H9 (cell line): Measurements from ENCODE around the gene CCDC192. TPM values are rescaled to one million over a fixed set of nuclear protein-coding genes. Genes with fewer than 3 reads are reported as not detected.

Source experiments
- DNase-seq: peaks from one replicate; pipeline ENCODE4 v3.0.0-alpha.2; 2017
- H2AFZ ChIP-seq: one replicate; pipeline ENCODE4 v1.6.1; 2013; ENCODE audit warnings: mild to moderate bottlenecking, low read length, control low read depth, moderate library complexity
- H2AK5ac ChIP-seq: 2 replicates; pipeline ENCODE4 v1.6.1; 2013; ENCODE audit warnings: low read length, control low read depth, mixed read lengths; ENCODE audit not compliant: insufficient read length
- H2BK120ac ChIP-seq: one replicate; pipeline ENCODE4 v1.6.1; 2013; ENCODE audit warnings: low read depth, mild to moderate bottlenecking, low read length, control low read depth, inconsistent platforms; ENCODE audit not compliant: poor library complexity, severe bottlenecking
- H2BK12ac ChIP-seq: 2 replicates; pipeline ENCODE4 v1.6.1; 2013; ENCODE audit warnings: low read length, control low read depth, mixed read lengths, low read depth; ENCODE audit not compliant: insufficient read length
- H2BK15ac ChIP-seq: 2 replicates; pipeline ENCODE4 v1.6.1; 2013; ENCODE audit warnings: low read depth, low read length, control low read depth
- H2BK20ac ChIP-seq: one replicate; pipeline ENCODE4 v1.6.1; 2013; ENCODE audit warnings: low read depth, mild to moderate bottlenecking, low read length, control low read depth, inconsistent platforms; ENCODE audit not compliant: poor library complexity, severe bottlenecking
- H2BK5ac ChIP-seq: 2 replicates; pipeline ENCODE4 v1.6.1; 2013; ENCODE audit warnings: low read length, control low read depth, mixed read lengths; ENCODE audit not compliant: insufficient read length
- H3K14ac ChIP-seq: 2 replicates; pipeline ENCODE4 v1.6.1; 2013; ENCODE audit warnings: low read length, control low read depth; ENCODE audit not compliant: insufficient read depth
- H3K18ac ChIP-seq: 2 replicates; pipeline ENCODE4 v1.6.1; 2013; ENCODE audit warnings: low read depth, mild to moderate bottlenecking, mixed read lengths, low read length, control low read depth; ENCODE audit not compliant: insufficient read length
- H3K23ac ChIP-seq: 2 replicates; pipeline ENCODE4 v1.6.1; 2013; ENCODE audit warnings: low read length, control low read depth, mixed read lengths, low read depth; ENCODE audit not compliant: insufficient read length
- H3K23me2 ChIP-seq: 2 replicates; pipeline ENCODE4 v1.6.1; 2013; ENCODE audit warnings: low read depth, mild to moderate bottlenecking, mixed read lengths, low read length, control low read depth; ENCODE audit not compliant: insufficient read length, poor library complexity, severe bottlenecking
- H3K27ac ChIP-seq: 2 replicates; pipeline ENCODE4 v1.5.1; 2013; ENCODE audit warnings: low read length, control low read depth, mixed read lengths, low read depth; ENCODE audit not compliant: insufficient read length
- H3K27me3 ChIP-seq: 2 replicates; pipeline ENCODE4 v1.6.1; 2013; ENCODE audit warnings: low read length, control low read depth, inconsistent platforms; ENCODE audit not compliant: insufficient read depth
- H3K4ac ChIP-seq: 2 replicates; pipeline ENCODE4 v1.6.1; 2013; ENCODE audit warnings: low read depth, mild to moderate bottlenecking, control low read depth, inconsistent platforms, low read length, moderate library complexity
- H3K4me1 ChIP-seq: 2 replicates; pipeline ENCODE4 v1.6.1; 2013; ENCODE audit warnings: low read length, control low read depth, inconsistent platforms; ENCODE audit not compliant: insufficient read depth
- H3K4me2 ChIP-seq: 2 replicates; pipeline ENCODE4 v1.6.1; 2013; ENCODE audit warnings: low read length, control low read depth, mixed read lengths; ENCODE audit not compliant: insufficient read length, insufficient read depth
- H3K56ac ChIP-seq: 2 replicates; pipeline ENCODE4 v1.6.1; 2013; ENCODE audit warnings: low read depth, mild to moderate bottlenecking, mixed read lengths, low read length, control low read depth; ENCODE audit not compliant: insufficient read length
- H3K79me1 ChIP-seq: 2 replicates; pipeline ENCODE4 v1.6.1; 2013; ENCODE audit warnings: low read depth, mild to moderate bottlenecking, moderate library complexity, low read length, control low read depth, inconsistent platforms; ENCODE audit not compliant: insufficient read depth, poor library complexity, severe bottlenecking
- H3K79me2 ChIP-seq: 2 replicates; pipeline ENCODE4 v1.6.1; 2013; ENCODE audit warnings: low read length, control low read depth, inconsistent platforms; ENCODE audit not compliant: insufficient read depth
- H3K9ac ChIP-seq: 2 replicates; pipeline ENCODE4 v1.6.1; 2013; ENCODE audit warnings: low read length, control low read depth, mixed read lengths; ENCODE audit not compliant: insufficient read length; ENCODE audit errors: extremely low read depth
- H3K9me3 ChIP-seq: one replicate; pipeline ENCODE4 v1.6.1; 2013; ENCODE audit warnings: low read depth, low read length, inconsistent platforms; ENCODE audit not compliant: control insufficient read depth
- H3T11ph ChIP-seq: one replicate; pipeline ENCODE4 v1.6.1; 2013; ENCODE audit warnings: mild to moderate bottlenecking, low read length, control low read depth, inconsistent platforms
- H4K20me1 ChIP-seq: one replicate; pipeline ENCODE4 v1.6.1; 2013; ENCODE audit not compliant: control insufficient read depth, insufficient read length, insufficient read depth
- H4K5ac ChIP-seq: 2 replicates; pipeline ENCODE4 v1.6.1; 2013; ENCODE audit warnings: low read depth, mild to moderate bottlenecking, mixed read lengths, low read length, control low read depth; ENCODE audit not compliant: insufficient read length
- H4K8ac ChIP-seq: replicated peaks from 2 replicates; pipeline ENCODE4 v1.6.1; 2013; ENCODE audit warnings: low read length, control low read depth, mixed read lengths, low read depth; ENCODE audit not compliant: insufficient read length
- H4K91ac ChIP-seq: 2 replicates; pipeline ENCODE4 v1.6.1; 2013; ENCODE audit warnings: low read depth, mild to moderate bottlenecking, moderate library complexity, mixed read lengths, low read length, control low read depth; ENCODE audit not compliant: insufficient read length
- H3K27ac Mint-ChIP-seq, 3 experiments: 2 replicates in 2 of 3; 3 replicates in 1 of 3; pipeline ENCODE4 v1.8.0; 2020 to 2021; ENCODE audit warnings: mixed read lengths in 3 of 3, mild to moderate bottlenecking in 1 of 3, moderate library complexity in 1 of 3
- H3K27me3 Mint-ChIP-seq: 2 replicates; pipeline ENCODE4 v1.8.0; 2021; ENCODE audit warnings: low read depth, mild to moderate bottlenecking, moderate library complexity, mixed read lengths
- H3K36me3 Mint-ChIP-seq, 3 experiments: 2 replicates in 2 of 3; 3 replicates in 1 of 3; pipeline ENCODE4 v1.8.0; 2020 to 2021; ENCODE audit warnings: low read depth in 3 of 3, mixed read lengths in 3 of 3; ENCODE audit not compliant: insufficient read depth in 1 of 3
- H3K4me1 Mint-ChIP-seq, 2 experiments: 2 replicates each; pipeline ENCODE4 v1.8.0; 2020; ENCODE audit warnings: mixed read lengths in 2 of 2
- H3K4me3 Mint-ChIP-seq, 2 experiments: 2 replicates in 1 of 2; 3 replicates in 1 of 2; pipeline ENCODE4 v1.8.0; 2020 to 2021; ENCODE audit warnings: mild to moderate bottlenecking in 2 of 2, mixed read lengths in 2 of 2, moderate library complexity in 1 of 2
- H3K9me3 Mint-ChIP-seq, 2 experiments: 2 replicates in 1 of 2; 3 replicates in 1 of 2; pipeline ENCODE4 v1.8.0; 2020; ENCODE audit warnings: mild to moderate bottlenecking in 2 of 2, mixed read lengths in 2 of 2, moderate library complexity in 1 of 2
- WGBS: extraction: QIAGEN DNeasy Blood & Tissue Kit; methylation state at CpG from one replicate; pipeline ENCODE4 v1.1.7; 2013; ENCODE audit warnings: missing lambda C conversion rate, low lambda C conversion rate, mixed read lengths; ENCODE audit not compliant: insufficient read length; ENCODE audit errors: extremely low coverage; 5-methylcytosine and 5-hydroxymethylcytosine counted together
- total RNA-seq: library from RNA; stranded (reverse); gene quantifications from 2 replicates; pipeline ENCODE4 v1.2.1, GENCODE V29; 2021
- TF ChIP-seq, protein P1 (sequence below): fragments of 200-600 bp; sonication (generic); conservative IDR thresholded peaks from 3 replicates; pipeline ENCODE4 v1.8.0; 2021; ENCODE audit warnings: antibody characterized with exemption, mild to moderate bottlenecking

Gene CCDC192
- total RNA-seq, 1 experiment from 2014 or later = not detected

DNA sequence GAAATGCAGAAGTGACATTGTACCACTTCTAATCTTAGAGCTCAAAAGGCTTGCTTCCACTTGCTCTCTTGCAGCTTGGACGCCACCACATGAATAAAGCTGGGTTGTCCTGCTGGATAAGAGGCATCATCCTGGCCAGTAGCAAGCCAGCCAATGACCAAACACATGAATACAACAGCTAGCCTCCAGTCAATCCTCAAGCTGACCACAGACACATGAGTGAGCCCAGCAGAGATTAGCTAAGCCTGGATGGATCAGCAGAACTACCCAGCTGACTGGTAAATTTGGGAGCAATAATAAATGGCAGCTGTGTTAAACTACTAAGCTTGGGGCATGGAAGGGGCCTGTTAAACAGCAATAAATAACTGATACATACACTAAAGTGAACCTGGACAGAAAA, 259.3 kb downstream of the CCDC192 start:
- H3K23me2 ChIP-seq = no peaks in the 10 kb centered on the region
- H2BK15ac ChIP-seq = no peak overlapping the region
- H3K14ac ChIP-seq = no peak overlapping the region
- H3K79me1 ChIP-seq = no peaks in the 10 kb centered on the region
- H3K27ac ChIP-seq = no peak overlapping the region
- H4K8ac ChIP-seq = no peak overlapping the region
- H2AFZ ChIP-seq = no peak overlapping the region
- H3K79me2 ChIP-seq = no peaks in the 10 kb centered on the region
- no peak overlapping the region for H2BK5ac ChIP-seq
- H3K23ac ChIP-seq = no peak overlapping the region
- no peaks in the 10 kb centered on the region for H3K27me3 ChIP-seq
- H2AK5ac ChIP-seq = no peak overlapping the region
- H3K9me3 ChIP-seq = no peaks in the 10 kb centered on the region
- H3K18ac ChIP-seq = no peak overlapping the region
- TF ChIP-seq, protein P1, sequence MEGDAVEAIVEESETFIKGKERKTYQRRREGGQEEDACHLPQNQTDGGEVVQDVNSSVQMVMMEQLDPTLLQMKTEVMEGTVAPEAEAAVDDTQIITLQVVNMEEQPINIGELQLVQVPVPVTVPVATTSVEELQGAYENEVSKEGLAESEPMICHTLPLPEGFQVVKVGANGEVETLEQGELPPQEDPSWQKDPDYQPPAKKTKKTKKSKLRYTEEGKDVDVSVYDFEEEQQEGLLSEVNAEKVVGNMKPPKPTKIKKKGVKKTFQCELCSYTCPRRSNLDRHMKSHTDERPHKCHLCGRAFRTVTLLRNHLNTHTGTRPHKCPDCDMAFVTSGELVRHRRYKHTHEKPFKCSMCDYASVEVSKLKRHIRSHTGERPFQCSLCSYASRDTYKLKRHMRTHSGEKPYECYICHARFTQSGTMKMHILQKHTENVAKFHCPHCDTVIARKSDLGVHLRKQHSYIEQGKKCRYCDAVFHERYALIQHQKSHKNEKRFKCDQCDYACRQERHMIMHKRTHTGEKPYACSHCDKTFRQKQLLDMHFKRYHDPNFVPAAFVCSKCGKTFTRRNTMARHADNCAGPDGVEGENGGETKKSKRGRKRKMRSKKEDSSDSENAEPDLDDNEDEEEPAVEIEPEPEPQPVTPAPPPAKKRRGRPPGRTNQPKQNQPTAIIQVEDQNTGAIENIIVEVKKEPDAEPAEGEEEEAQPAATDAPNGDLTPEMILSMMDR = no peak
- H3K27me3 Mint-ChIP-seq = no peaks in the 10 kb centered on the region
- H2BK20ac ChIP-seq = no peak overlapping the region
- H3K36me3 Mint-ChIP-seq = no peaks in the 10 kb centered on the region
- H3K4me2 ChIP-seq = no peak overlapping the region
- H4K5ac ChIP-seq = no peak overlapping the region
- no peak overlapping the region for H3K27ac Mint-ChIP-seq
- DNase-seq = no peak
- no peaks in the 10 kb centered on the region for H3K4me1 ChIP-seq
- no peaks in the 10 kb centered on the region for H3K9me3 Mint-ChIP-seq
- no peak overlapping the region for H2BK120ac ChIP-seq
- no peak overlapping the region for H2BK12ac ChIP-seq
- H3T11ph ChIP-seq = no peak overlapping the region
- no peak overlapping the region for H4K91ac ChIP-seq
- H3K56ac ChIP-seq = no peak overlapping the region
- no peaks in the 10 kb centered on the region for H4K20me1 ChIP-seq
- H3K4me1 Mint-ChIP-seq = peaks cover 11 to 13% of the 10 kb centered on the region in 2 experiments
- no peak overlapping the region for H3K4ac ChIP-seq
- no peak overlapping the region for H3K9ac ChIP-seq
- WGBS = no CpG with 5 or more reads among the region's 1 CpG
- no peak overlapping the region for H3K4me3 Mint-ChIP-seq
